ENCODE measurements around the gene PHACTR3.

Gene PHACTR3

GRCh38 chr20:59825944-59826759, 221.8 kb downstream of the PHACTR3 start:
- peaks cover 0 to 18% (median 3%) of the 10 kb centered on the region in 5 donors for H3K27me3 ChIP-seq (ENCODE audit: control insufficient read depth in 5 of 5, insufficient read depth in 4 of 5, low read length in 5 of 5)
- no peak overlapping the region for H3K27ac ChIP-seq (ENCODE audit: low read depth, low read length)
- no peaks in the 10 kb centered on the region for H3K9me3 ChIP-seq (ENCODE audit: control insufficient read depth in 5 of 5, low read length in 5 of 5)
- peaks cover 0 to 5% (median 0%) of the 10 kb centered on the region in 5 donors for H3K4me1 ChIP-seq (ENCODE audit: control insufficient read depth in 5 of 5, insufficient read depth in 5 of 5, low read length in 5 of 5)
- no peaks in the 10 kb centered on the region for H3K36me3 ChIP-seq (ENCODE audit: control insufficient read depth in 5 of 5, insufficient read depth in 5 of 5, low read length in 5 of 5)
- H3K4me3 ChIP-seq (ENCODE audit: low read depth in 1 of 5, low read length in 5 of 5): no peak overlapping the region
- no peak overlapping the region for H3K9ac ChIP-seq (ENCODE audit: low read length in 5 of 5)

DNA sequence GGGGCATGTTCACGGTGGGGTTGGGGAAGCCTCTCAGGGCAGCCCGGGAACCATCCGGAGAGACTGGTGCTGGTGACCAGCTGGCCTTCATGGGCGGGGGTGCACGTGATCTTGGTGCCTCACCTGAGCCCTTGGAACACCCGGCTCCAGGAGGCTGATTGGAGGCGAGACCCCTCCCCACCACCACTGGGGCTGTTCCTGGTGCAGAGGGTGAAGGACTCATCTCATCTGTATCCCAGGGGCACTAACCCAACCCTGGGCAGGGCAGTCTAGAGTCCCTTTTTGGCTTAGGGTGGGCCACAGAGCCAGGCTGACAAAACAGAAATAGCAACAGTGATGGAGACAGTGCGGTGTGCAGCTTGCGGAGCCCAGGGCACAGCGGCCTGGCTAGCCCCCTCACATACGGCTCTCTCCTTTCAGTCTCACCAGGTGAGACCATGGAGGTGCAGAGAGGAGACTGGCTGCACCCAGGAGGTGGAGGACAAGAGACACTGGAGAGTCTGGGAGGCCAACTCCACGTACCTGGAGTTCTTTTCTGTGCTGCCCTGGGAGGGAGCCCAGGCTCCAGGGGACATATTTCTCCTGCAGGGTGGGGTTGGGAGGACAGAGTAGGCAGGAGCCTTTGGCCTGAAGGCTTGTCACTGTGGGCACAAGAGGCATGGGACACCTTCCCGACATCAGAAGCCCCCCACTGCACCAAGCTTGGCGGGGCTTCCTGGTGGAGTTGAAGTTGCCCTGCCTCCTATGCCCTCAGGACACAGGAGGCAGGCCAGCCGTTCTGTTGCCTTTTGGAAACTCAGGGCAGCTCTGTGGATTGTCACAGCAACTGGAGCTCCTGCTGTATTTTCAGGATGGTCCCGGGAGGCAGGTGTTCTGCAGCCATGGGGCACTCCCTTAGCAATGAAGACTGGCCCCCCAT, 223.1 kb downstream of the PHACTR3 start:
- peaks cover 0 to 14% (median 5%) of the 10 kb centered on the region in 5 donors for H3K4me1 ChIP-seq (ENCODE audit: control insufficient read depth in 5 of 5, insufficient read depth in 5 of 5, low read length in 5 of 5)
- peaks cover 0 to 18% (median 4%) of the 10 kb centered on the region in 5 donors for H3K27me3 ChIP-seq (ENCODE audit: control insufficient read depth in 5 of 5, insufficient read depth in 4 of 5, low read length in 5 of 5)
- no peaks in the 10 kb centered on the region for H3K9me3 ChIP-seq (ENCODE audit: control insufficient read depth in 5 of 5, low read length in 5 of 5)
- H3K27ac ChIP-seq (ENCODE audit: low read depth, low read length): no peak overlapping the region
- H3K36me3 ChIP-seq (ENCODE audit: control insufficient read depth in 5 of 5, insufficient read depth in 5 of 5, low read length in 5 of 5): no peaks in the 10 kb centered on the region
- H3K9ac ChIP-seq (ENCODE audit: low read length in 5 of 5): no peak overlapping the region
- H3K4me3 ChIP-seq (ENCODE audit: low read depth in 1 of 5, low read length in 5 of 5): no peak overlapping the region

DNA sequence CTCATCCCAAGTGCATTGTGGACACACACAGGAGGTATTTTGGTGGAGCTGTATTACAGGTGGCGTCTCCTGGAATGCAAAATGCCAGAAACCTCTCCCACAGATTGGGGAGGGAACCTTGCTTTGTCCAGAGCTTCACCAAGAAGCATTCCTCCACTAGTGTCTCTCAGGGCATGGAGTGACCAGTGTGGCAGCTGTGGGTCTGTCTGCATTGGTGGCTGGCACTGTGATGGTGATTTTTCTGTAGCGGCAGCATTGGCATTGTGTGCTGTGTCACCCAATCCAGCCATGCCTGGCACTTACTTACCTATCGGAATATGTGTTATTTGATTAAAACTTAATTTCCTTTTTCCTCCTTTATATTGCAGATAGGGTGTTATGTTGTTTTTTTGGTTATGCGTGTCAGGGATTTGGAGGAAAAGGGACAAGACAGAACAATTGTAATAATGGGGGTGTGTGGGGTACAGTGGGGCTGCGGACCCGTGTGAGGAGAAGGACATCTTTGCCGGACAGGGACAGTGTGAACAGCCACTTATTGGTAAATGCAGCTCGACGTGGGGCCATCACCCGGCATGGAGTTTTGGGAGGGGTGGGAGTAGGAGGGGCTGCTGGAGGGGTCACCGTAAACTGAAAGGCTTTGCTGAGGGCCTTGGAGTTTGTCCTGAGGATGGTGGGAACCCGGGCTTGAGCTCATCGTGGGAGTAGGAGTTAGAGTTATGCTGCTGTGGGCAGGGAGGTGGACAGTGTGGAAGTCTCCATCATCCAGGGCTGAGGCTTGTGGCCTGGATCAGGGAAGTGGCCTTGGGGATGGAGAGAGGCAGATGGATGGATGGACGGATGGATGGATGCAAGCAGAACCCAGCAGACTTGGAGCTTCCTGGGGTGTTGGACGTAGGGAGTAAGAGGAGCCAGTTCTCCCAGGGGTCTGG, 224.0 kb downstream of the PHACTR3 start:
- H3K4me3 ChIP-seq (ENCODE audit: low read depth in 1 of 5, low read length in 5 of 5): no peak overlapping the region
- H3K27me3 ChIP-seq (ENCODE audit: control insufficient read depth in 5 of 5, insufficient read depth in 4 of 5, low read length in 5 of 5): peaks cover 3 to 23% (median 7%) of the 10 kb centered on the region in 5 donors
- peaks cover 0 to 14% (median 5%) of the 10 kb centered on the region in 5 donors for H3K4me1 ChIP-seq (ENCODE audit: control insufficient read depth in 5 of 5, insufficient read depth in 5 of 5, low read length in 5 of 5)
- no peak overlapping the region for H3K9ac ChIP-seq (ENCODE audit: low read length in 5 of 5)
- no peaks in the 10 kb centered on the region for H3K36me3 ChIP-seq (ENCODE audit: control insufficient read depth in 5 of 5, insufficient read depth in 5 of 5, low read length in 5 of 5)
- H3K9me3 ChIP-seq (ENCODE audit: control insufficient read depth in 5 of 5, low read length in 5 of 5): no peaks in the 10 kb centered on the region
- no peak overlapping the region for H3K27ac ChIP-seq (ENCODE audit: low read depth, low read length)

- H3K4me1 ChIP-seq (ENCODE audit: control insufficient read depth in 5 of 5, insufficient read depth in 5 of 5, low read length in 5 of 5): peaks cover 0 to 14% (median 5%) of the 10 kb centered on the region in 5 donors
- no peaks in the 10 kb centered on the region for H3K36me3 ChIP-seq (ENCODE audit: control insufficient read depth in 5 of 5, insufficient read depth in 5 of 5, low read length in 5 of 5)
- no peaks in the 10 kb centered on the region for H3K9me3 ChIP-seq (ENCODE audit: control insufficient read depth in 5 of 5, low read length in 5 of 5)
- no peak overlapping the region for H3K9ac ChIP-seq (ENCODE audit: low read length in 5 of 5)
- H3K27me3 ChIP-seq (ENCODE audit: control insufficient read depth in 5 of 5, insufficient read depth in 4 of 5, low read length in 5 of 5): peaks cover 3 to 23% (median 7%) of the 10 kb centered on the region in 5 donors
- no peak overlapping the region for H3K27ac ChIP-seq (ENCODE audit: low read depth, low read length)
- no peak overlapping the region for H3K4me3 ChIP-seq (ENCODE audit: low read depth in 1 of 5, low read length in 5 of 5)
Measured at GRCh38 chr20:59829054-59829785, 224.9 kb downstream of the PHACTR3 start.

- no peaks in the 10 kb centered on the region for H3K36me3 ChIP-seq (ENCODE audit: control insufficient read depth in 5 of 5, insufficient read depth in 5 of 5, low read length in 5 of 5)
- no peak overlapping the region for H3K4me3 ChIP-seq (ENCODE audit: low read depth in 1 of 5, low read length in 5 of 5)
- peaks cover 7 to 23% (median 7%) of the 10 kb centered on the region in 5 donors for H3K27me3 ChIP-seq (ENCODE audit: control insufficient read depth in 5 of 5, insufficient read depth in 4 of 5, low read length in 5 of 5)
- H3K4me1 ChIP-seq (ENCODE audit: control insufficient read depth in 5 of 5, insufficient read depth in 5 of 5, low read length in 5 of 5): peaks cover 0 to 17% (median 6%) of the 10 kb centered on the region in 5 donors
- no peaks in the 10 kb centered on the region for H3K9me3 ChIP-seq (ENCODE audit: control insufficient read depth in 5 of 5, low read length in 5 of 5)
- H3K27ac ChIP-seq (ENCODE audit: low read depth, low read length): no peak overlapping the region
- no peak overlapping the region for H3K9ac ChIP-seq (ENCODE audit: low read length in 5 of 5)
Measured at GRCh38 chr20:59829786-59830664, 225.7 kb downstream of the PHACTR3 start.

GRCh38 chr20:59830665-59831023, 226.3 kb downstream of the PHACTR3 start:
- no peaks in the 10 kb centered on the region for H3K9me3 ChIP-seq (ENCODE audit: control insufficient read depth in 5 of 5, low read length in 5 of 5)
- H3K4me1 ChIP-seq (ENCODE audit: control insufficient read depth in 5 of 5, insufficient read depth in 5 of 5, low read length in 5 of 5): peaks cover 4 to 23% (median 9%) of the 10 kb centered on the region in 5 donors
- no peak overlapping the region for H3K4me3 ChIP-seq (ENCODE audit: low read depth in 1 of 5, low read length in 5 of 5)
- no peak overlapping the region for H3K9ac ChIP-seq (ENCODE audit: low read length in 5 of 5)
- no peak overlapping the region for H3K27ac ChIP-seq (ENCODE audit: low read depth, low read length)
- no peaks in the 10 kb centered on the region for H3K36me3 ChIP-seq (ENCODE audit: control insufficient read depth in 5 of 5, insufficient read depth in 5 of 5, low read length in 5 of 5)
- peaks cover 7 to 23% (median 8%) of the 10 kb centered on the region in 5 donors for H3K27me3 ChIP-seq (ENCODE audit: control insufficient read depth in 5 of 5, insufficient read depth in 4 of 5, low read length in 5 of 5)

- H3K4me3 ChIP-seq (ENCODE audit: low read depth in 1 of 5, low read length in 5 of 5): no peak overlapping the region
- H3K27me3 ChIP-seq (ENCODE audit: control insufficient read depth in 5 of 5, insufficient read depth in 4 of 5, low read length in 5 of 5): peaks cover 7 to 27% (median 14%) of the 10 kb centered on the region in 5 donors
- no peaks in the 10 kb centered on the region for H3K9me3 ChIP-seq (ENCODE audit: control insufficient read depth in 5 of 5, low read length in 5 of 5)
- no peak overlapping the region for H3K9ac ChIP-seq (ENCODE audit: low read length in 5 of 5)
- no peaks in the 10 kb centered on the region for H3K36me3 ChIP-seq (ENCODE audit: control insufficient read depth in 5 of 5, insufficient read depth in 5 of 5, low read length in 5 of 5)
- no peak overlapping the region for H3K27ac ChIP-seq (ENCODE audit: low read depth, low read length)
- peaks cover 6 to 29% (median 15%) of the 10 kb centered on the region in 5 donors for H3K4me1 ChIP-seq (ENCODE audit: control insufficient read depth in 5 of 5, insufficient read depth in 5 of 5, low read length in 5 of 5)
Measured at GRCh38 chr20:59831024-59831915, 226.9 kb downstream of the PHACTR3 start.

DNA sequence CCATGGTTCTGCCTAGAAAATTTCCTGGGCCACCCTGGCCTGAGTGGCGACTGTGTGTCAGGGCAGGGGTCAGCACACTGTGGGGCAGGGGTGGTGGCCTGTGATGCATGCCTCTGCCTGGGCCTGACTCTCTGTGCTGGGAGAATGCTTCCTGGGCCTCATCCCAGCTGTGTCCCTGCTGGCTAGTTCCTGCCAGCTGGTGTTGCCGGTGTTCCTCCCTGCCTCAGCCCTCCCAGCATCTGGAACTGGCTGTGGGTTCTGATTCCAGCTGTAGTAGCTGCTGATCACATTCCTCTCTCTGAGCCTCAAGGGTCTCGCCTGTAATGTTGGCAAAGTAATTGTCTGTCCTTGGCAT, 227.6 kb downstream of the PHACTR3 start:
- H3K27me3 ChIP-seq (ENCODE audit: control insufficient read depth in 5 of 5, insufficient read depth in 4 of 5, low read length in 5 of 5): peaks cover 7 to 30% (median 17%) of the 10 kb centered on the region in 5 donors
- no peaks in the 10 kb centered on the region for H3K36me3 ChIP-seq (ENCODE audit: control insufficient read depth in 5 of 5, insufficient read depth in 5 of 5, low read length in 5 of 5)
- peaks cover 6 to 36% (median 17%) of the 10 kb centered on the region in 5 donors for H3K4me1 ChIP-seq (ENCODE audit: control insufficient read depth in 5 of 5, insufficient read depth in 5 of 5, low read length in 5 of 5)
- H3K27ac ChIP-seq (ENCODE audit: low read depth, low read length): no peak overlapping the region
- H3K9me3 ChIP-seq (ENCODE audit: control insufficient read depth in 5 of 5, low read length in 5 of 5): no peaks in the 10 kb centered on the region
- H3K9ac ChIP-seq (ENCODE audit: low read length in 5 of 5): no peak overlapping the region
- no peak overlapping the region for H3K4me3 ChIP-seq (ENCODE audit: low read depth in 1 of 5, low read length in 5 of 5)

All from subcutaneous abdominal adipose tissue (tissue), 5 donors.